ENCODE data around the gene ODAD3. TPM values are rescaled to one million over a fixed set of nuclear protein-coding genes. Genes with fewer than 3 reads are reported as not detected.
A peak's percentile ranks its signal among the peaks of the same experiment; 100 is the strongest.

ODAD3 gene
- total and polyA plus RNA-seq, 2 of the 13 experiments (the other 11 are each of a cell fraction or from before 2014, with no cell fraction given): 0.04 to 0.08 TPM

GRCh38 chr19:11482384-11483050 is 47.6 kb upstream of the ODAD3 start (continued):
- TF ChIP-seq KIAA2018 (CRISPR knock-in tag; IDR thresholded peaks at IDR 0.05; ENCODE audit: borderline replicate concordance): peak; percentile 25; the same call in 1 of the 2 replicates
- no peak for TF ChIP-seq ZNF44 (CRISPR knock-in tag; IDR thresholded peaks at IDR 0.05)
- TF ChIP-seq ZNF790 (CRISPR knock-in tag; IDR thresholded peaks at IDR 0.05; ENCODE audit: borderline replicate concordance): no peak
- peak; percentile 41; the same call in 1 of the 2 replicates for TF ChIP-seq ZNF670 (CRISPR knock-in tag; IDR thresholded peaks at IDR 0.05; ENCODE audit: borderline replicate concordance)
- TF ChIP-seq SALL2 (CRISPR knock-in tag; IDR thresholded peaks at IDR 0.05): peak; percentile 95
- TF ChIP-seq ZNF350 (CRISPR knock-in tag; IDR thresholded peaks at IDR 0.05; ENCODE audit: borderline replicate concordance, low read depth): 0 out of 2 replicates have a peak, but pooled peaks have one; percentile 37
- TF ChIP-seq DNMT3B (CRISPR knock-in tag; conservative IDR thresholded peaks at IDR 0.05): 0 out of 2 replicates have a peak, but pooled peaks have one; percentile 69
- TF ChIP-seq FOXK2 (IDR thresholded peaks at IDR 0.05): no peak
- TF ChIP-seq, protein P1, sequence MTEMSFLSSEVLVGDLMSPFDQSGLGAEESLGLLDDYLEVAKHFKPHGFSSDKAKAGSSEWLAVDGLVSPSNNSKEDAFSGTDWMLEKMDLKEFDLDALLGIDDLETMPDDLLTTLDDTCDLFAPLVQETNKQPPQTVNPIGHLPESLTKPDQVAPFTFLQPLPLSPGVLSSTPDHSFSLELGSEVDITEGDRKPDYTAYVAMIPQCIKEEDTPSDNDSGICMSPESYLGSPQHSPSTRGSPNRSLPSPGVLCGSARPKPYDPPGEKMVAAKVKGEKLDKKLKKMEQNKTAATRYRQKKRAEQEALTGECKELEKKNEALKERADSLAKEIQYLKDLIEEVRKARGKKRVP (CRISPR knock-in tag; IDR thresholded peaks at IDR 0.05): 0 out of 4 replicates have a peak, but pooled peaks of 1 of the 2 experiments have one; percentile 18
- peak; percentile 73; the same call in 1 of the 2 replicates for TF ChIP-seq KLF15 (CRISPR knock-in tag; IDR thresholded peaks at IDR 0.05; ENCODE audit: borderline replicate concordance)
- TF ChIP-seq ZNF556 (CRISPR knock-in tag; IDR thresholded peaks at IDR 0.05; ENCODE audit: borderline replicate concordance): peak; percentile 45; the same call in 1 of the 2 replicates
- TF ChIP-seq, protein P2, sequence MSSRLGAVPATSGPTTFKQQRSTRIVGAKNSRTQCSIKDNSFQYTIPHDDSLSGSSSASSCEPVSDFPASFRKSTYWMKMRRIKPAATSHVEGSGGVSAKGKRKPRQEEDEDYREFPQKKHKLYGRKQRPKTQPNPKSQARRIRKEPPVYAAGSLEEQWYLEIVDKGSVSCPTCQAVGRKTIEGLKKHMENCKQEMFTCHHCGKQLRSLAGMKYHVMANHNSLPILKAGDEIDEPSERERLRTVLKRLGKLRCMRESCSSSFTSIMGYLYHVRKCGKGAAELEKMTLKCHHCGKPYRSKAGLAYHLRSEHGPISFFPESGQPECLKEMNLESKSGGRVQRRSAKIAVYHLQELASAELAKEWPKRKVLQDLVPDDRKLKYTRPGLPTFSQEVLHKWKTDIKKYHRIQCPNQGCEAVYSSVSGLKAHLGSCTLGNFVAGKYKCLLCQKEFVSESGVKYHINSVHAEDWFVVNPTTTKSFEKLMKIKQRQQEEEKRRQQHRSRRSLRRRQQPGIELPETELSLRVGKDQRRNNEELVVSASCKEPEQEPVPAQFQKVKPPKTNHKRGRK (CRISPR knock-in tag; IDR thresholded peaks at IDR 0.05): no peak
- peak; percentile 91; the same call in 1 of the 2 replicates for TF ChIP-seq EEA1 (CRISPR knock-in tag; IDR thresholded peaks at IDR 0.05; ENCODE audit: borderline replicate concordance)
- TF ChIP-seq SYNCRIP (IDR thresholded peaks at IDR 0.05; ENCODE audit: insufficient read depth, low read depth, low read length): no peak
- peak; percentile 46; the same call in 1 of the 2 replicates for TF ChIP-seq NR2C2 (CRISPR knock-in tag; IDR thresholded peaks at IDR 0.05; ENCODE audit: borderline replicate concordance)
